ENCODE measurements around the gene NANS. TPM values are rescaled to one million over a fixed set of nuclear protein-coding genes. Genes with fewer than 3 reads are reported as not detected.

NANS gene
- total and polyA plus RNA-seq, 2 of the 8 experiments (the other 6 are each of a cell fraction or from before 2014, with no cell fraction given), result 56.5 to 67.3 TPM

- Histone ChIP-seq H2AK5ac (ENCODE audit: low read depth, low read length) (no peak overlapping the region), H2BK20ac (ENCODE audit: low read length) (no peak overlapping the region), H3K4me1 (replicated peaks in 1 of 4; ENCODE audit: control insufficient read depth in 3 of 4, insufficient read depth in 4 of 4, low read length in 3 of 4) (no peaks in the 10 kb centered on the region; a peak in 1 of 7 replicates), H3K27ac (ENCODE audit: low read depth, low read length) (no peak overlapping the region), H3K27me3 (replicated peaks in 1 of 4; ENCODE audit: control insufficient read depth in 3 of 4, extremely low read depth in 1 of 4, insufficient read depth in 3 of 4, low read length in 3 of 4) (no peaks in the 10 kb centered on the region), H3K4me2 (ENCODE audit: insufficient read depth in 1 of 2, low read depth in 2 of 2, low read length in 2 of 2) (no peak overlapping the region), H3K14ac (ENCODE audit: insufficient read length) (no peak overlapping the region), H3K9me3 (ENCODE audit: insufficient read depth in 2 of 2, low read depth in 1 of 2, low read length in 1 of 2) (no peaks in the 10 kb centered on the region), H4K5ac (ENCODE audit: insufficient read length, low read depth, low read length) (no peak overlapping the region), H4K91ac (replicated peaks; ENCODE audit: insufficient read length, low read length) (no peak overlapping the region), H4K8ac (ENCODE audit: extremely low read depth, insufficient read depth, low read length) (no peak overlapping the region), H3K23me2 (ENCODE audit: low read depth, low read length) (no peaks in the 10 kb centered on the region), H4K20me1 (replicated peaks in 1 of 2; ENCODE audit: control insufficient read depth in 1 of 2, insufficient read depth in 2 of 2, low read length in 2 of 2) (peaks cover 1 to 2% of the 10 kb centered on the region in 2 experiments), H2BK12ac (ENCODE audit: low read depth, low read length) (no peak overlapping the region), H3K56ac (replicated peaks; ENCODE audit: insufficient read length, low read depth, low read length) (no peak overlapping the region), H2BK120ac (replicated peaks; ENCODE audit: low read depth, low read length) (no peak overlapping the region), H3K18ac (ENCODE audit: extremely low read depth, low read length) (no peak overlapping the region), H2BK15ac (ENCODE audit: low read length) (no peak overlapping the region), H3K79me1 (ENCODE audit: low read depth, low read length) (0 out of 2 replicates have a peak, but pooled peaks cover 4% of the 10 kb centered on the region), H2AFZ (ENCODE audit: low read length) (no peak overlapping the region), H3K36me3 (ENCODE audit: control insufficient read depth in 2 of 4, insufficient read depth in 4 of 4, low read length in 3 of 4) (peaks cover 0 to 18% (median 3%) of the 10 kb centered on the region in 4 experiments; a peak in 4 of 8 replicates), H3K23ac (ENCODE audit: insufficient read length) (no peak overlapping the region), H3K9ac (replicated peaks in 1 of 4; ENCODE audit: extremely low read depth in 1 of 4, low read depth in 3 of 4, low read length in 3 of 4) (no peak overlapping the region), H3K79me2 (ENCODE audit: control insufficient read depth in 1 of 2, insufficient read depth in 2 of 2, low read length in 2 of 2) (peaks cover 0 to 2% of the 10 kb centered on the region in 2 experiments; a peak in 1 of 4 replicates), H2BK5ac (ENCODE audit: low read depth, low read length) (no peak overlapping the region), H3K4me3 (ENCODE audit: extremely low read depth in 1 of 4, insufficient read depth in 2 of 4, low read depth in 3 of 4, low read length in 4 of 4) (no peak overlapping the region), H3K4ac (replicated peaks; ENCODE audit: insufficient read length, low read depth, low read length) (no peak overlapping the region)
- DNase-seq (ENCODE audit: low read depth in 1 of 2, low spot score in 2 of 2) (no peak), FAIRE-seq (no peak)
- WGBS, 2 experiments (ENCODE audit: extremely low coverage in 1 of 2, insufficient coverage in 1 of 2, insufficient read length in 1 of 2, insufficient replicate concordance in 2 of 2, low coverage in 1 of 2, low lambda C conversion rate in 2 of 2, missing lambda C conversion rate in 1 of 2), result 89% methylated on average over 2 of the region's 2 CpGs; no CpG with 5 or more reads in 1 of the 2 experiments
- ChIA-PET POLR2A (ENCODE audit: partially characterized antibody) (interaction anchor here (2.0 kb wide), 1 partner anchor 9 kb away, joined by 6 read pairs; no protein-coding TSS in a partner anchor), CTCF (ENCODE audit: partially characterized antibody) (interaction anchor here (1.0 kb wide), 1 partner anchor 35 kb away, joined by 3 read pairs; no protein-coding TSS in a partner anchor)
- TF ChIP-seq CBX8 (IDR thresholded peaks at IDR 0.05; ENCODE audit: borderline replicate concordance, low read depth, low read length), result no peak
These were observed 10.7 kb downstream of the NANS start for GRCh38 chr9:98067184-98067583.
